Adrenal gland (tissue), 12 donors: Measurements from ENCODE around the gene PAQR6. TPM values are rescaled to one million over a fixed set of nuclear protein-coding genes. Genes with fewer than 3 reads are reported as not detected.
A peak's percentile ranks its signal among the peaks of the same experiment; 100 is the strongest.

Experiments
- DNase-seq, 7 donors: peaks; one replicate each; pipeline ENCODE4 v3.0.0-alpha.2; 2019 to 2020
- H3K27ac ChIP-seq, 5 donors: fragments of 200-600 bp; sonication (generic) in 4 of 5; 1 replicate in 3 of 5; 2 replicates in 2 of 5; pipeline versions ENCODE4 v1.5.1 to v1.8.0; 2016 to 2020; ENCODE audit warnings: mild to moderate bottlenecking in 1 of 5
- H3K27me3 ChIP-seq: fragments of 200-600 bp; 2 replicates; pipeline ENCODE4 v1.8.0; 2021
- H3K36me3 ChIP-seq, 2 donors: fragments of 200-600 bp; replicated peaks in 1 of 2; 1 replicate in 1 of 2; 2 replicates in 1 of 2; pipeline versions ENCODE4 v1.5.1 to v1.8.0; 2018 to 2022
- H3K4me1 ChIP-seq, 2 donors: fragments of 200-600 bp; replicated peaks in 1 of 2; 1 replicate in 1 of 2; 2 replicates in 1 of 2; pipeline versions ENCODE4 v1.5.1 to v1.8.0; 2018 to 2021
- H3K4me3 ChIP-seq, 4 donors: fragments of 200-600 bp; sonication (generic) in 3 of 4; one replicate each; pipeline ENCODE4 v1.5.1; 2016 to 2018
- H3K9me3 ChIP-seq, 3 donors: fragments of 200-600 bp; sonication (generic) in 1 of 3; replicated peaks in 1 of 3; 1 replicate in 2 of 3; 2 replicates in 1 of 3; pipeline versions ENCODE4 v1.5.1 to v1.8.0; 2016 to 2021
- POLR2A ChIP-seq, 2 donors: fragments of 450-650 bp; IDR thresholded peaks; one replicate each; pipeline ENCODE4 v1.6.1; 2017; ENCODE audit warnings: antibody characterized with exemption in 2 of 2, mild to moderate bottlenecking in 2 of 2, moderate library complexity in 1 of 2
- WGBS, 4 donors: extraction: QIAGEN DNeasy Blood & Tissue Kit in 2 of 4; methylation state at CpG; one replicate each; pipeline versions ENCODE4 v1.1.5 to v1.1.7; 2013 to 2017; 5-methylcytosine and 5-hydroxymethylcytosine counted together
- intact Hi-C, 2 donors: fragments of 100-400 bp; cut with DNase I; formaldehyde crosslinking; loops; one replicate each; pipeline versions ENCODE4 v1.14.1 to v1.15.0; 2022 to 2023
- polyA plus RNA-seq, 3 donors: library from polyadenylated mRNA; stranded (reverse); fragments of 200-250 nt in 2 of 3; fragments of 350-450 nt in 1 of 3; fragmentation: Illumina TruSeq in 1 of 3; extraction: RNeasy Lipid Tissue Mini Kit (QIAGEN cat#74804) in 1 of 3; gene quantifications; one replicate each; pipeline ENCODE4 v1.2.3, GENCODE V29; 2013 to 2014
- total RNA-seq, 9 donors: library from RNA; depleted of rRNA in 4 of 9; stranded (reverse); fragments of >200 nt in 4 of 9; fragments of 120-200 nt in 1 of 9; fragmentation: NEBNext Ultra II Directional in 1 of 9; extraction: Animal tissue kit (Norgen Biotek cat#: 25700) in 1 of 9; gene quantifications; one replicate each; pipeline versions ENCODE4 v1.1.0 to v1.2.4, GENCODE V29; 2013 to 2023
- TF ChIP-seq, protein P1 (sequence below), 6 experiments: fragments of 450-650 bp in 4 of 6; fragments of 200-600 bp in 2 of 6; sonication (generic) in 1 of 6; IDR thresholded peaks; 1 replicate in 5 of 6; 2 replicates in 1 of 6; pipeline versions ENCODE4 v1.5.1 to v1.8.0; 2016 to 2021; ENCODE audit warnings: antibody characterized with exemption in 6 of 6, mild to moderate bottlenecking in 2 of 6, moderate library complexity in 1 of 6
- donor health status: healthy with polysubstance abuse.
- donor health status: Bipolar disorder and iron deficiency.
- donor health status: DM: yes; HTN: yes; CAD: no.
- donor health status: DM: no; HTN: no; CAD: no.
- donor health status: DM: no; HTN: no; CAD: no.
- donor health status: DM: yes; HTN: yes; CAD: no.

Gene PAQR6
- total and polyA plus RNA-seq, 12 donors, result 0.53 to 13.8 (median 1.3) TPM; not detected in 2

DNA sequence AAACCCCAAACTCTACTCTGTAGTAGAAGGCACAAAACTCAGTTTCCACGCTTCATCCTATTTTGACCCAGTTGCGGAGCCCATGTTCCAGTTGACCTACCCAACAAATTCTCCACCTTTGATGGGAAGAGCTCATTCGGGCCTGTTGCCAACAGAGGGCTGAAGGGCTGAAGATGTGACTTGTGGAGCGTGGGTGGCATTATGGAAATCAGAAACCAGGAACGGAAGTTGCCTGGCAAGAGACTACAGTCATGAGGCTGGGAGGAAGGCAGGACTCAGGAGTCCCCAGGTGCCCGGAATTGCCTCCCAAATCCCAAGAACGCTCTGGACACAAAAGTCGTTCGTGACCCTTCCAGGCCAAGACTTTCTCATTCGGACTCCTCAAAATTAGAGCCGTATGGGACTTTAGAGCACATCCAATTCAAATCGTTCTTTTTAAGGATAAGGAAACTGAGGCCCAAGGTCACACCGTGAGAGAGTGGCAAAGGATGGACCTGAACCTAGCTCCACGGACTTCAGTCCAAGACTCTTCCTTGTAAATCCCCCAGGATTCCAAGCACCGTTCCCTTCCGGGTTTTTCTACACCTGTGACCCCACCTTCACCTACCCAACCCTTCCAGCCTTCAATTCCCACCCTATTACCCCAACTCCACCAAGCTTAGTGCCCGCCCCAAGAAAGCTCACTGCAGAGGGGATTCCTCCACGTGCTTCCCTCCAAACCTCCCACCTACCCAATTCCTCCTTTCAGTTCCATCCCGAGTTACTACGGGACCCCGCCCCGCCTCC is 34.0 kb upstream of the PAQR6 start:
- 7 to 10% (median 8%) methylated on average over 22 of the region's 22 CpGs for WGBS, 4 donors

DNA sequence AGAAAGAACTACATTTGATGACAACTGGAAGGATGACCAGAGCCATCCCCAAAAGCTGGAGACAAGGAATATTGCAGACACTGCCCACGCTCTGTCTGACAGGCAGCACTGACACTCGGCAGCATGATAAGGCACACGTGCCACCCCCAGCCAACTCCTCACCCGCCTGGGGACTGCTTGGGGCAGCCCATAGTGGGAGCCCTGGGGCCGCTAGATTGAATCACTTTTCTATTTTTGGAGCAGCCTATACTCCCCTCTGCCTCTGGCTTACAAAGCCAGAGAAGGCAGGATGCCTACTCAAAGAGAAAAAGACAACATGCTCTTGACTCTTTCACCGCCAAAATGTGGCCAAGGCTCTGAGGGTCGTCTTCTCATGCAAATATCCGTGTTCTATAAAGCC is 33.4 kb upstream of the PAQR6 start:
- 16 to 23% (median 20%) methylated on average over 8 of the region's 8 CpGs for WGBS, 4 donors
- Histone ChIP-seq H3K4me1 (peaks cover 16 to 26% of the 10 kb centered on the region in 2 donors), H3K9me3 (no peaks in the 10 kb centered on the region), H3K27ac (peak overlapping the region in 3 of 5 donors; percentile 82 to 90 (median 86)), H3K4me3 (peak overlapping the region in 1 of 4 donors; percentile 78), H3K36me3 (peaks cover 0 to 26% of the 10 kb centered on the region in 2 donors), H3K27me3 (no peaks in the 10 kb centered on the region)
- TF ChIP-seq POLR2A (IDR thresholded peaks at IDR 0.05), result no peak
- TF ChIP-seq, protein P1, sequence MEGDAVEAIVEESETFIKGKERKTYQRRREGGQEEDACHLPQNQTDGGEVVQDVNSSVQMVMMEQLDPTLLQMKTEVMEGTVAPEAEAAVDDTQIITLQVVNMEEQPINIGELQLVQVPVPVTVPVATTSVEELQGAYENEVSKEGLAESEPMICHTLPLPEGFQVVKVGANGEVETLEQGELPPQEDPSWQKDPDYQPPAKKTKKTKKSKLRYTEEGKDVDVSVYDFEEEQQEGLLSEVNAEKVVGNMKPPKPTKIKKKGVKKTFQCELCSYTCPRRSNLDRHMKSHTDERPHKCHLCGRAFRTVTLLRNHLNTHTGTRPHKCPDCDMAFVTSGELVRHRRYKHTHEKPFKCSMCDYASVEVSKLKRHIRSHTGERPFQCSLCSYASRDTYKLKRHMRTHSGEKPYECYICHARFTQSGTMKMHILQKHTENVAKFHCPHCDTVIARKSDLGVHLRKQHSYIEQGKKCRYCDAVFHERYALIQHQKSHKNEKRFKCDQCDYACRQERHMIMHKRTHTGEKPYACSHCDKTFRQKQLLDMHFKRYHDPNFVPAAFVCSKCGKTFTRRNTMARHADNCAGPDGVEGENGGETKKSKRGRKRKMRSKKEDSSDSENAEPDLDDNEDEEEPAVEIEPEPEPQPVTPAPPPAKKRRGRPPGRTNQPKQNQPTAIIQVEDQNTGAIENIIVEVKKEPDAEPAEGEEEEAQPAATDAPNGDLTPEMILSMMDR (IDR thresholded peaks at IDR 0.05), result no peak
- DNase-seq, result peak in 4 of 7 donors; percentile 55 to 67 (median 61)
- intact Hi-C loops, result no loop called here

More for the DNA sequence above, 34.0 kb upstream of the PAQR6 start:
- H3K4me1 ChIP-seq, result peaks cover 16 to 26% of the 10 kb centered on the region in 2 donors
- no peaks in the 10 kb centered on the region for H3K9me3 ChIP-seq
- TF ChIP-seq, protein P1 (IDR thresholded peaks at IDR 0.05), result no peak
- TF ChIP-seq POLR2A (IDR thresholded peaks at IDR 0.05), result no peak
- H3K27ac ChIP-seq, result peak overlapping the region in 4 of 5 donors; percentile 68 to 90 (median 84)
- peak in 3 of 7 donors; percentile 35 to 59 (median 41) for DNase-seq
- no peaks in the 10 kb centered on the region for H3K27me3 ChIP-seq
- intact Hi-C loops, result no loop called here
- peak overlapping the region in 3 of 4 donors; percentile 71 to 79 (median 78) for H3K4me3 ChIP-seq
- peaks cover 0 to 20% of the 10 kb centered on the region in 2 donors for H3K36me3 ChIP-seq

DNA sequence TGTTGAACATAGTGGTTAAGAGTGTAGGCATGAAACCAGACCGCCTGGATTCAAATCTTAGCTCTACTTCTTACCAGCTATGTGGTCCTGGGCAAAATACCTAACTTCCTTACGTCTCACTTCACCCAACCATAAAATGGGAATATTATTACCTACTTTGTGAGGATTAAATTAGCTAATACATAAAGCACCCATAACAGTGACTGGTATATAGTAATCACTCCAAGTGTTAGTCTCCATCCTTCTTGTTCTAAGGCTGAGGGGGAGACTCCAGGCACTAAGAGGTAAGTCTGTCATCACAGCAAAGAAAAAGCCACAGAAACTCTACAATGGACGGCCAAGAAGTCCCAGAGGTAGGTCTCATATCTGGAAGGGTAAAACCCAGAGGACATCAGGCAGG is 32.0 kb upstream of the PAQR6 start:
- Histone ChIP-seq H3K9me3 (no peaks in the 10 kb centered on the region), H3K36me3 (peaks cover 0 to 40% of the 10 kb centered on the region in 2 donors), H3K4me3 (no peak overlapping the region), H3K27me3 (no peaks in the 10 kb centered on the region), H3K4me1 (peaks cover 16 to 26% of the 10 kb centered on the region in 2 donors), H3K27ac (no peak overlapping the region)
- WGBS, 4 donors, result 90 to 94% (median 93%) methylated on average over 3 of the region's 3 CpGs
- DNase-seq, result no peak
- TF ChIP-seq, protein P1 (IDR thresholded peaks at IDR 0.05), result no peak
- no peak for TF ChIP-seq POLR2A (IDR thresholded peaks at IDR 0.05)
- intact Hi-C loops, result no loop called here

DNA sequence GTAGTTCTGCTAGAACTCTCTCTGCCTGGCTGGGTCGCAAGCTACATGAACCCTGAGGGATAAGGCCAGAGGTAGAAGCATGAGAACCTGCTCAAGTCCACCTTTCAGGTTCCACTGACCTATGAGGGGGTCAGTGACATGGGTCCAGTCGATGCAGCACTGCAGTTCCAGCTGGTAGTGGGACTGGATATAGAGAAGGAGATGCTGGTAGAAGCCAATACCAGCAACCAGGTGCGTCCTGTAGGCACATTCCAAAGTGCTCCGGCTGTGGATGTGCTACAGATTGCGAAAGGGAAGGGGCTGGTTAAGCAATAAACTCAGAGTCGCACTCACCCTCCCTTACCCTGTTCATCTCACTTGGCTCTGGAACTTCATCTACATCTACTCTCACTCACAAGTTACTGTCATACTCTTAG is 29.1 kb upstream of the PAQR6 start:
- Histone ChIP-seq H3K9me3 (no peaks in the 10 kb centered on the region), H3K4me1 (peaks cover 11 to 15% of the 10 kb centered on the region in 2 donors), H3K4me3 (no peak overlapping the region), H3K27ac (peak overlapping the region in 1 of 5 donors; percentile 2), H3K27me3 (no peaks in the 10 kb centered on the region), H3K36me3 (peaks cover 0 to 69% of the 10 kb centered on the region in 2 donors)
- intact Hi-C loops, result no loop called here
- DNase-seq, result peak in 1 of 7 donors; percentile 23
- no peak for TF ChIP-seq POLR2A (IDR thresholded peaks at IDR 0.05)
- TF ChIP-seq, protein P1 (IDR thresholded peaks at IDR 0.05), result no peak
- WGBS, 4 donors, result 57 to 75% (median 67%) methylated on average over 4 to 6 of the region's 6 CpGs
